Ishikawa (cell line): ENCODE results near the gene ROS1.

Experiments
- CEBPB ChIP-seq: IDR thresholded peaks from 2 replicates; pipeline ENCODE4 v1.6.1; 2012
- CREB1 ChIP-seq: IDR thresholded peaks from 2 replicates; pipeline ENCODE4 v1.6.1; 2012; ENCODE audit warnings: low read depth
- EGR1 ChIP-seq: IDR thresholded peaks from 2 replicates; pipeline ENCODE4 v1.6.1; 2012
- EP300 ChIP-seq: IDR thresholded peaks from 2 replicates; pipeline ENCODE4 v1.6.1; 2012; ENCODE audit warnings: borderline replicate concordance
- FOXM1 ChIP-seq: IDR thresholded peaks from 2 replicates; pipeline ENCODE4 v1.6.1; 2012; ENCODE audit warnings: low read depth, borderline replicate concordance
- MAX ChIP-seq: IDR thresholded peaks from 2 replicates; pipeline ENCODE4 v1.6.1; 2012
- NFIC ChIP-seq: IDR thresholded peaks from 2 replicates; pipeline ENCODE4 v1.6.1; 2012
- RAD21 ChIP-seq: IDR thresholded peaks from 2 replicates; pipeline ENCODE4 v1.6.1; 2012; ENCODE audit warnings: low read depth
- REST ChIP-seq: IDR thresholded peaks from 2 replicates; pipeline ENCODE4 v1.6.1; 2012; ENCODE audit warnings: low read depth, mild to moderate bottlenecking
- TAF1 ChIP-seq: IDR thresholded peaks from 2 replicates; pipeline ENCODE4 v1.6.1; 2012; ENCODE audit warnings: low read depth, mild to moderate bottlenecking
- TCF12 ChIP-seq: IDR thresholded peaks from 2 replicates; pipeline ENCODE4 v1.6.1; 2012; ENCODE audit warnings: low read depth
- TEAD4 ChIP-seq: IDR thresholded peaks from 2 replicates; pipeline ENCODE4 v1.6.1; 2012
- USF1 ChIP-seq: IDR thresholded peaks from 2 replicates; pipeline ENCODE4 v1.6.1; 2012
- YY1 ChIP-seq: IDR thresholded peaks from 2 replicates; pipeline ENCODE4 v1.6.1; 2012; ENCODE audit warnings: low read depth
- ZBTB7A ChIP-seq: IDR thresholded peaks from 2 replicates; pipeline ENCODE4 v1.6.1; 2012; ENCODE audit warnings: low read depth

The ROS1 gene

GRCh38 chr6:117465691-117466090 lies 39.9 kb upstream of the ROS1 start:
- TF ChIP-seq EGR1: no peak
- no peak for TF ChIP-seq FOXM1
- no peak for TF ChIP-seq USF1

GRCh38 chr6:117464700-117465099 lies 39.0 kb upstream of the ROS1 start:
- TF ChIP-seq CEBPB (no peak), EP300 (no peak), EGR1 (no peak), TEAD4 (no peak), TCF12 (no peak), RAD21 (no peak), FOXM1 (no peak), USF1 (no peak), CREB1 (no peak), NFIC (no peak)

GRCh38 chr6:117463762-117464665 lies 38.3 kb upstream of the ROS1 start:
- TF ChIP-seq YY1 (no peak), ZBTB7A (no peak), RAD21 (no peak), TEAD4 (no peak), CREB1 (no peak), NFIC (no peak), FOXM1 (no peak), TAF1 (no peak)

- TF ChIP-seq RAD21 (no peak), EP300 (no peak), MAX (no peak), USF1 (no peak), TCF12 (no peak), TAF1 (no peak), NFIC (no peak), ZBTB7A (no peak), EGR1 (no peak), YY1 (no peak), TEAD4 (no peak), FOXM1 (no peak), CEBPB (no peak), CREB1 (no peak), REST (no peak)
Measured at GRCh38 chr6:117459204-117459944, 33.6 kb upstream of the ROS1 start.

- no peak for TF ChIP-seq CEBPB
- TF ChIP-seq FOXM1: no peak
- no peak for TF ChIP-seq TCF12
Measured at GRCh38 chr6:117456998-117457397, 31.3 kb upstream of the ROS1 start.

- TF ChIP-seq USF1: no peak
- no peak for TF ChIP-seq REST
- TF ChIP-seq CEBPB: no peak
- no peak for TF ChIP-seq FOXM1
- TF ChIP-seq CREB1: no peak
- TF ChIP-seq EP300: no peak
- TF ChIP-seq TCF12: no peak
- no peak for TF ChIP-seq EGR1
- TF ChIP-seq YY1: no peak
- TF ChIP-seq MAX: no peak
- no peak for TF ChIP-seq RAD21
- no peak for TF ChIP-seq ZBTB7A
- TF ChIP-seq TAF1: no peak
- no peak for TF ChIP-seq TEAD4
Measured at GRCh38 chr6:117456250-117456649, 30.5 kb upstream of the ROS1 start.
